GM12878 (cell line): ENCODE measurements around the gene EHF. TPM values are rescaled to one million over a fixed set of nuclear protein-coding genes. Genes with fewer than 3 reads are reported as not detected.

Experiments used
- ATAC-seq: fragments of 200-7000 bp; cut with Tn5 transposase; 3 replicates; pipeline ENCODE4 v1.9.1; 2020; ENCODE audit warnings: mild to moderate bottlenecking, moderate library complexity
- BruUV-seq: library from RNA; stranded (reverse); fragments of 400-500 nt; replicated peaks from 2 replicates; lab custom pipeline; 2021; lab: Mats Ljungman, UMichigan
- CTCF ChIA-PET: fragments of 300-600 bp; sonication (Branson Sonifier 250); formaldehyde crosslinking; extraction: SDS; loops from one replicate; lab custom pipeline; 2021; ENCODE audit warnings: inconsistent platforms; lab: Yijun Ruan, JAX
- POLR2A ChIA-PET: fragments of 350-600 bp; formaldehyde crosslinking; extraction: SDS; loops from one replicate; lab custom pipeline; 2021; ENCODE audit warnings: inconsistent platforms; lab: Charles Lee
- RAD21 ChIA-PET: fragments of 300-600 bp; sonication (Branson Sonifier 250); formaldehyde crosslinking; loops from one replicate; lab custom pipeline; 2023; ENCODE audit warnings: antibody characterized with exemption; ENCODE audit not compliant: unreplicated experiment; lab: Charles Lee
- SMC1A ChIA-PET: fragments of 300-600 bp; sonication (Branson Sonifier 250); formaldehyde crosslinking; loops from one replicate; lab custom pipeline; 2023; ENCODE audit not compliant: unreplicated experiment, uncharacterized antibody; lab: Charles Lee
- DNase-seq: peaks from one replicate; pipeline ENCODE4 v3.0.0-alpha.2; 2011; ENCODE audit warnings: low read depth, low spot score
- FAIRE-seq: peaks from 3 replicates; lab custom pipeline; 2011; peaks lifted over from hg19 to GRCh38; lab: Jason Lieb, UNC
- H2AFZ ChIP-seq: 2 replicates; pipeline ENCODE4 v1.6.0; 2011; ENCODE audit warnings: low read depth, low read length, control low read depth; ENCODE audit not compliant: control insufficient read depth
- H3K27ac ChIP-seq: 2 replicates; pipeline ENCODE4 v1.5.1; 2011; ENCODE audit warnings: control low read depth; ENCODE audit not compliant: control insufficient read depth, insufficient read depth
- H3K27me3 ChIP-seq, 2 experiments: replicated peaks in 1 of 2; 2 replicates each; pipeline versions ENCODE4 v1.6.0 to v1.6.1; 2011; ENCODE audit warnings: low read length in 1 of 2; ENCODE audit not compliant: control insufficient read depth in 2 of 2, insufficient read depth in 2 of 2
- H3K36me3 ChIP-seq, 2 experiments: 2 replicates each; pipeline ENCODE4 v1.5.1; 2011; ENCODE audit warnings: low read length in 1 of 2; ENCODE audit not compliant: control insufficient read depth in 2 of 2, insufficient read depth in 2 of 2
- H3K4me1 ChIP-seq: 2 replicates; pipeline ENCODE4 v1.6.1; 2011; ENCODE audit warnings: mild to moderate bottlenecking, low read length, moderate library complexity, mixed read lengths; ENCODE audit not compliant: control insufficient read depth, insufficient read depth
- H3K4me2 ChIP-seq: 2 replicates; pipeline ENCODE4 v1.6.0; 2011; ENCODE audit warnings: control low read depth; ENCODE audit not compliant: control insufficient read depth, insufficient read depth
- H3K4me3 ChIP-seq: fragments of 200-600 bp; sonication (generic); 2 replicates; pipeline ENCODE4 v1.5.1; 2016
- H3K79me2 ChIP-seq: 2 replicates; pipeline ENCODE4 v1.6.0; 2011; ENCODE audit warnings: low read length; ENCODE audit not compliant: control insufficient read depth, insufficient read depth
- H3K9ac ChIP-seq: 2 replicates; pipeline ENCODE4 v1.8.0; 2011; ENCODE audit warnings: low read length, control low read depth, mixed read lengths; ENCODE audit not compliant: control insufficient read depth, insufficient read depth
- H3K9me3 ChIP-seq: replicated peaks from 3 replicates; pipeline ENCODE4 v1.5.1; 2011; ENCODE audit warnings: mild to moderate bottlenecking, low read length; ENCODE audit not compliant: control insufficient read depth, insufficient read depth
- H4K20me1 ChIP-seq: 2 replicates; pipeline ENCODE4 v1.6.0; 2011; ENCODE audit not compliant: control insufficient read depth, insufficient read depth
- BCL11A ChIP-seq: IDR thresholded peaks from 2 replicates; pipeline ENCODE4 v1.6.1; 2011; ENCODE audit warnings: low read depth, low read length
- BCL3 ChIP-seq: IDR thresholded peaks from 2 replicates; pipeline ENCODE4 v1.6.1; 2011; ENCODE audit warnings: borderline replicate concordance, low read depth, mild to moderate bottlenecking, moderate library complexity, low read length; ENCODE audit not compliant: insufficient read depth, poor library complexity, severe bottlenecking
- CHD4 ChIP-seq: fragments of 200-600 bp; sonication (generic); IDR thresholded peaks from 2 replicates; pipeline ENCODE4 v1.6.1; 2016; ENCODE audit warnings: mild to moderate bottlenecking
- NFXL1 ChIP-seq: fragments of 450-650 bp; IDR thresholded peaks from 2 replicates; pipeline ENCODE4 v1.6.1; 2017; ENCODE audit warnings: antibody characterized with exemption, mild to moderate bottlenecking, borderline replicate concordance
- RELA ChIP-seq: fragments of 450-650 bp; IDR thresholded peaks from 2 replicates; pipeline ENCODE4 v1.8.0; 2014; ENCODE audit warnings: borderline replicate concordance; ENCODE audit not compliant: partially characterized antibody
- RELB ChIP-seq: fragments of 450-650 bp; IDR thresholded peaks from 2 replicates; pipeline ENCODE4 v1.6.1; 2017; ENCODE audit warnings: low read depth, mild to moderate bottlenecking, moderate library complexity
- REST ChIP-seq: IDR thresholded peaks from 2 replicates; pipeline ENCODE4 v1.6.1; 2012; ENCODE audit warnings: mild to moderate bottlenecking, low read depth, low read length
- SP1 ChIP-seq: IDR thresholded peaks from one replicate; pipeline ENCODE4 v1.6.1; 2011; ENCODE audit warnings: low read depth, low read length
- SRF ChIP-seq, 2 experiments: IDR thresholded peaks; 2 replicates each; pipeline ENCODE4 v1.6.1; 2011; ENCODE audit warnings: low read depth in 2 of 2, low read length in 2 of 2, mild to moderate bottlenecking in 1 of 2, moderate library complexity in 1 of 2
- TARDBP ChIP-seq: IDR thresholded peaks from 2 replicates; pipeline ENCODE4 v1.6.1; 2016; ENCODE audit warnings: borderline replicate concordance
- ZBTB33 ChIP-seq: fragments of 450-650 bp; IDR thresholded peaks from 2 replicates; pipeline ENCODE4 v1.6.1; 2017; ENCODE audit warnings: mild to moderate bottlenecking
- ZBTB4 ChIP-seq: fragments of 450-650 bp; formaldehyde crosslinking; IDR thresholded peaks from 2 replicates; pipeline ENCODE4 v1.4.0; 2022; ENCODE audit warnings: mild to moderate bottlenecking, moderate library complexity
- WGBS: methylation state at CpG from one replicate; pipeline ENCODE4 v1.1.6; 2016; ENCODE audit warnings: low lambda C conversion rate; ENCODE audit not compliant: insufficient replicate concordance, insufficient coverage; ENCODE audit errors: missing lambda C conversion rate; 5-methylcytosine and 5-hydroxymethylcytosine counted together
- in situ Hi-C: fragments of 300-500 bp; cut with MboI; formaldehyde crosslinking; loops from 9 replicates; pipeline ENCODE4 v1.14.3; 2018; ENCODE audit warnings: mixed read lengths
- intact Hi-C: fragments of 100-400 bp; cut with micrococcal nuclease; formaldehyde crosslinking; loops from one replicate; pipeline ENCODE4 v1.14.2; 2022; ENCODE audit not compliant: unreplicated experiment
- polyA plus RNA-seq, 11 experiments: library from polyadenylated mRNA; depleted of rRNA in 4 of 11; unstranded in 6 of 11; stranded (reverse) in 5 of 11; fragments of >200 nt; fragmentation: Nextera tagmentation in 4 of 11; fragmentation: Illumina TruSeq in 1 of 11; extraction: Ambion mirVana in 4 of 11; extraction: Trizol in 1 of 11; gene quantifications; 1 replicate in 1 of 11; 2 replicates in 10 of 11; pipeline versions ENCODE4 v1.2.1 to v1.2.3, GENCODE V29; 2011 to 2016; ENCODE audit warnings: inconsistent platforms in 2 of 11, missing spikeins in 2 of 11, low read depth in 1 of 11
- total RNA-seq, 4 experiments: library from RNA; depleted of rRNA in 3 of 4; stranded (reverse); fragments of >200 nt in 3 of 4; fragmentation: Illumina TruSeq in 1 of 4; extraction: Trizol in 1 of 4; gene quantifications; 2 replicates each; pipeline versions ENCODE4 v1.2.1 to v1.2.3, GENCODE V29; 2013 to 2021

Gene EHF
- total and polyA plus RNA-seq, 10 of the 15 experiments (the other 5 are each of a cell fraction or from before 2014, with no cell fraction given): 0.04 to 0.33 (median 0.06) TPM; not detected in 6

GRCh38 chr11:34609850-34610249, 11.0 kb upstream of the EHF start:
- Histone ChIP-seq H3K4me1 (peaks cover 23% of the 10 kb centered on the region), H2AFZ (no peak overlapping the region), H3K9me3 (no peaks in the 10 kb centered on the region; the same call in 2 of the 3 replicates), H3K27ac (no peak overlapping the region), H3K4me2 (no peak overlapping the region), H3K36me3 (no peaks in the 10 kb centered on the region), H3K4me3 (no peak overlapping the region), H4K20me1 (no peaks in the 10 kb centered on the region), H3K9ac (no peak overlapping the region), H3K79me2 (no peaks in the 10 kb centered on the region), H3K27me3 (peaks cover 0 to 5% of the 10 kb centered on the region in 2 experiments; a peak in 1 of 4 replicates)
- 80% methylated on average over 7 of the region's 7 CpGs for WGBS
- POLR2A ChIA-PET: no interaction called here
- ATAC-seq (no peak), DNase-seq (no peak), FAIRE-seq (no peak)
- CTCF ChIA-PET: no interaction called here
- SMC1A ChIA-PET: no interaction called here
- intact Hi-C loops: no loop called here
- no TSS peak for BruUV-seq
- RAD21 ChIA-PET: no interaction called here
- in situ Hi-C loops: no loop called here
- TF ChIP-seq SRF (IDR thresholded peaks at IDR 0.05; ENCODE audit: low read depth in 2 of 2, low read length in 2 of 2) (no peak), TARDBP (no peak), RELA (no peak), RELB (no peak), ZBTB4 (CRISPR knock-in tag) (no peak), SP1 (no peak), REST (no peak), BCL3 (no peak), BCL11A (no peak), ZBTB33 (no peak), NFXL1 (no peak), CHD4 (no peak)
